Measurements from ENCODE around the gene CDH13.

The CDH13 gene

GRCh38 chr16:82805866-82806265 lies 179.1 kb downstream of the CDH13 start:
- H3K4me3 ChIP-seq (ENCODE audit: low read length): no peak overlapping the region
- no peak for DNase-seq (ENCODE audit: low read depth, low spot score)

- H3K4me3 ChIP-seq (ENCODE audit: low read length): no peak overlapping the region
- no peak for DNase-seq (ENCODE audit: low read depth, low spot score)
Measured at GRCh38 chr16:82807311-82807710, 180.5 kb downstream of the CDH13 start.

GRCh38 chr16:82808036-82808435 lies 181.3 kb downstream of the CDH13 start:
- no peak overlapping the region for H3K4me3 ChIP-seq (ENCODE audit: low read length)
- DNase-seq (ENCODE audit: low read depth, low spot score): no peak

- H3K4me3 ChIP-seq (ENCODE audit: low read length): no peak overlapping the region
Measured at GRCh38 chr16:82810077-82810476, 183.3 kb downstream of the CDH13 start.

GRCh38 chr16:82814059-82814458 lies 187.3 kb downstream of the CDH13 start:
- no peak overlapping the region for H3K4me3 ChIP-seq (ENCODE audit: low read length)
- no peak for DNase-seq (ENCODE audit: low read depth, low spot score)

More at GRCh38 chr16:82810077-82810476, 183.3 kb downstream of the CDH13 start:
- no peak for DNase-seq (ENCODE audit: low read depth, low spot score)

GRCh38 chr16:82819286-82819685 lies 192.5 kb downstream of the CDH13 start:
- H3K4me3 ChIP-seq (ENCODE audit: low read length): no peak overlapping the region
- DNase-seq (ENCODE audit: low read depth, low spot score): no peak

- no peak overlapping the region for H3K4me3 ChIP-seq (ENCODE audit: low read length)
Measured at GRCh38 chr16:82820855-82821254, 194.1 kb downstream of the CDH13 start.

GRCh38 chr16:82824408-82824807 lies 197.6 kb downstream of the CDH13 start:
- no peak overlapping the region for H3K4me3 ChIP-seq (ENCODE audit: low read length)
- no peak for DNase-seq (ENCODE audit: low read depth, low spot score)

More at GRCh38 chr16:82820855-82821254, 194.1 kb downstream of the CDH13 start:
- DNase-seq (ENCODE audit: low read depth, low spot score): no peak

GRCh38 chr16:82829301-82829700 lies 202.5 kb downstream of the CDH13 start:
- H3K4me3 ChIP-seq (ENCODE audit: low read length): no peak overlapping the region
- DNase-seq (ENCODE audit: low read depth, low spot score): no peak

GRCh38 chr16:82830944-82831343 lies 204.2 kb downstream of the CDH13 start:
- no peak for DNase-seq (ENCODE audit: low read depth, low spot score)
- H3K4me3 ChIP-seq (ENCODE audit: low read length): no peak overlapping the region

- no peak overlapping the region for H3K4me3 ChIP-seq (ENCODE audit: low read length)
- no peak for DNase-seq (ENCODE audit: low read depth, low spot score)
Measured at GRCh38 chr16:82832821-82833220, 206.1 kb downstream of the CDH13 start.

GRCh38 chr16:82833378-82833993 lies 206.7 kb downstream of the CDH13 start:
- H3K4me3 ChIP-seq (ENCODE audit: low read length): no peak overlapping the region
- DNase-seq (ENCODE audit: low read depth, low spot score): no peak

GRCh38 chr16:82834151-82834815 lies 207.5 kb downstream of the CDH13 start:
- no peak for DNase-seq (ENCODE audit: low read depth, low spot score)
- no peak overlapping the region for H3K4me3 ChIP-seq (ENCODE audit: low read length)

- no peak for DNase-seq (ENCODE audit: low read depth, low spot score)
- no peak overlapping the region for H3K4me3 ChIP-seq (ENCODE audit: low read length)
Measured at GRCh38 chr16:82835487-82836155, 208.9 kb downstream of the CDH13 start.

GRCh38 chr16:82841108-82841507 lies 214.3 kb downstream of the CDH13 start:
- DNase-seq (ENCODE audit: low read depth, low spot score): no peak
- no peak overlapping the region for H3K4me3 ChIP-seq (ENCODE audit: low read length)

- no peak overlapping the region for H3K4me3 ChIP-seq (ENCODE audit: low read length)
- DNase-seq (ENCODE audit: low read depth, low spot score): no peak
Measured at GRCh38 chr16:82843606-82844271, 217.0 kb downstream of the CDH13 start.

- H3K4me3 ChIP-seq (ENCODE audit: low read length): no peak overlapping the region
- no peak for DNase-seq (ENCODE audit: low read depth, low spot score)
Measured at GRCh38 chr16:82845116-82845515, 218.3 kb downstream of the CDH13 start.

GRCh38 chr16:82846806-82847205 lies 220.0 kb downstream of the CDH13 start:
- DNase-seq (ENCODE audit: low read depth, low spot score): no peak
- no peak overlapping the region for H3K4me3 ChIP-seq (ENCODE audit: low read length)

- no peak for DNase-seq (ENCODE audit: low read depth, low spot score)
- H3K4me3 ChIP-seq (ENCODE audit: low read length): no peak overlapping the region
Measured at GRCh38 chr16:82848013-82848412, 221.2 kb downstream of the CDH13 start.
